Activated naive CD8-positive, alpha-beta T cell treated with anti-CD3 and anti-CD28 coated beads, Interleukin-2, amount 50 U/mL, for 16 hours (primary cell): ENCODE data around the gene FDX2.
"Not testable (repeated sequence)": the region's sequence is repeated elsewhere in the genome, so short reads cannot be mapped to it uniquely, and the experiment has no call there.

Experiments used
- DNase-seq: peaks from one replicate; pipeline ENCODE4 v3.0.0-alpha.2; 2020; ENCODE audit warnings: low read depth, low spot score

FDX2 gene

DNA sequence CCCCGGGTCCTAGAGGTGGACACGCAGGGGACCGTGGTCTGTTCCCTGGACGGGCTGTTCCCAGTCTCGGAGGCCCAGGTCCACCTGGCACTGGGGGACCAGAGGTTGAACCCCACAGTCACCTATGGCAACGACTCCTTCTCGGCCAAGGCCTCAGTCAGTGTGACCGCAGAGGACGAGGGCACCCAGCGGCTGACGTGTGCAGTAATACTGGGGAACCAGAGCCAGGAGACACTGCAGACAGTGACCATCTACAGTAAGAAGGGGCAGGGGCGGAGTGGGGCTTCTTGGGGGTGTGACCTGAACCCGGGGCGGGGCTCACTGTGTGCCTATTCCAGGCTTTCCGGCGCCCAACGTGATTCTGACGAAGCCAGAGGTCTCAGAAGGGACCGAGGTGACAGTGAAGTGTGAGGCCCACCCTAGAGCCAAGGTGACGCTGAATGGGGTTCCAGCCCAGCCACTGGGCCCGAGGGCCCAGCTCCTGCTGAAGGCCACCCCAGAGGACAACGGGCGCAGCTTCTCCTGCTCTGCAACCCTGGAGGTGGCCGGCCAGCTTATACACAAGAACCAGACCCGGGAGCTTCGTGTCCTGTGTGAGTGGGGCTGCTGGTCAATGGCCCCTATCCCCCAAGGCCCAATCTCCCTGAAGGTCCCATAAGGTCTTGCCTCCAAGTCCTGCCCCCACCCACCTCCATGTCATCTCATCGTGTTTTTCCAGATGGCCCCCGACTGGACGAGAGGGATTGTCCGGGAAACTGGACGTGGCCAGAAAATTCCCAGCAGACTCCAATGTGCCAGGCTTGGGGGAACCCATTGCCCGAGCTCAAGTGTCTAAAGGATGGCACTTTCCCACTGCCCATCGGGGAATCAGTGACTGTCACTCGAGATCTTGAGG, 31.5 kb downstream of the FDX2 start:
- DNase-seq = no peak

- no peak for DNase-seq
Observed at GRCh38 chr19:10283301-10284064, 32.3 kb downstream of the FDX2 start.

DNA sequence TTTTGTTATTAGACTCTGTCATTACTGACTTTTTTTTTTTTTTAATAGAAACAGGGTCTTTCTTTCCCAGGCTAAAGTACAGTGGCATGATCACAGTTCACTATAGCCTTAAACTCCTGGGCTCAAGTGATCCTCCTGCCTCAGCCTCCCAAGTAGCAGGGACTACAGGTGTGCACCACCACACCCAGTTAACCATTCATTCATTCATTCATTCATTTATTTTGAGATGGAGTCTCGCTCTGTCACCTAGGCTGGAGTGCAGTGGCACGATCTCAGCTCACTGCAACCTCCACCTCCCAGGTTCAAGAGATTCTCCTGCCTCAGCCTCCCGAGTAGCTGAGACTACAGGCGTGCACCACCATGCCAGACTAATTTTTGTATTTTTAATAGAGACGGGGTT, 33.8 kb downstream of the FDX2 start:
- not testable (repeated sequence) for DNase-seq

GRCh38 chr19:10279737-10280442, 35.9 kb downstream of the FDX2 start:
- DNase-seq = no peak

- DNase-seq = no peak
Observed at GRCh38 chr19:10278935-10279334, 36.9 kb downstream of the FDX2 start.

GRCh38 chr19:10277795-10278589, 37.8 kb downstream of the FDX2 start:
- no peak for DNase-seq

DNA sequence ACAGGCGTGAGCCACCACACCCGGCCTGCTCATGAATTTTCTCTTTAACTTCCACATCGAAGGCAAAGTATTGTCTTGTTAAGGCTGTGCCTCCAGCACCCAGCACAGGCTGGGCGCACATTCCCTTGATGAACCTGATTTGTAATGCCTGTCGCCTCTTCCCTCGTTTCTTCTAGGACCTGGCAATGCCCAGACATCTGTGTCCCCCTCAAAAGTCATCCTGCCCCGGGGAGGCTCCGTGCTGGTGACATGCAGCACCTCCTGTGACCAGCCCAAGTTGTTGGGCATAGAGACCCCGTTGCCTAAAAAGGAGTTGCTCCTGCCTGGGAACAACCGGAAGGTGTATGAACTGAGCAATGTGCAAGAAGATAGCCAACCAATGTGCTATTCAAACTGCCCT, 41.2 kb downstream of the FDX2 start:
- DNase-seq = no peak

- no peak for DNase-seq
Observed at GRCh38 chr19:10271543-10272086, 44.2 kb downstream of the FDX2 start.

DNA sequence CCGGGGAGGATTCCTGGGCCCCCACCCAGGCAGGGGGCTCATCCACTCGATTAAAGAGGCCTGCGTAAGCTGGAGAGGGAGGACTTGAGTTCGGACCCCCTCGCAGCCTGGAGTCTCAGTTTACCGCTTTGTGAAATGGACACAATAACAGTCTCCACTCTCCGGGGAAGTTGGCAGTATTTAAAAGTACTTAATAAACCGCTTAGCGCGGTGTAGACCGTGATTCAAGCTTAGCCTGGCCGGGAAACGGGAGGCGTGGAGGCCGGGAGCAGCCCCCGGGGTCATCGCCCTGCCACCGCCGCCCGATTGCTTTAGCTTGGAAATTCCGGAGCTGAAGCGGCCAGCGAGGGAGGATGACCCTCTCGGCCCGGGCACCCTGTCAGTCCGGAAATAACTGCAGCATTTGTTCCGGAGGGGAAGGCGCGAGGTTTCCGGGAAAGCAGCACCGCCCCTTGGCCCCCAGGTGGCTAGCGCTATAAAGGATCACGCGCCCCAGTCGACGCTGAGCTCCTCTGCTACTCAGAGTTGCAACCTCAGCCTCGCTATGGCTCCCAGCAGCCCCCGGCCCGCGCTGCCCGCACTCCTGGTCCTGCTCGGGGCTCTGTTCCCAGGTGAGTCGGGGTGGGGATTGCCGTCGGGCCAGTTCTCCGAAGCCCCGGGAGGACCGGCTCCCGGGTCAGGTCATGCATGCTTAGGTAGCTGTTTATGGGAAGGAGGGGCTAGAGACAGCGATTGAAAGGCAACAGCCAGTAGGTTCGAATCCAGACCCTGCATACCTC, 45.0 kb downstream of the FDX2 start, which contains the start of gene ICAM1:
Gene ICAM1 (plus strand): TSS at position 505 of the 779 bp plus-strand sequence. CDS start 40 bp downstream, at position 545.
- DNase-seq = peak; percentile 41

DNA sequence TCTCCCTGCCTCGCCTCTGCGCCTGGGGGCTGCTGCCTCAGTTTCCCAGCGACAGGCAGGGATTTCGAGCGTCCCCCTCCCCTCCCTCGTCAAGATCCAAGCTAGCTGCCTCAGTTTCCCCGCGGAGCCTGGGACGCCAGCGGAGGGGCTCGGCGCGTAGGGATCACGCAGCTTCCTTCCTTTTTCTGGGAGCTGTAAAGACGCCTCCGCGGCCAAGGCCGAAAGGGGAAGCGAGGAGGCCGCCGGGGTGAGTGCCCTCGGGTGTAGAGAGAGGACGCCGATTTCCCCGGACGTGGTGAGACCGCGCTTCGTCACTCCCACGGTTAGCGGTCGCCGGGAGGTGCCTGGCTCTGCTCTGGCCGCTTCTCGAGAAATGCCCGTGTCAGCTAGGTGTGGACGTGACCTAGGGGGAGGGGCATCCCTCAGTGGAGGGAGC, 45.6 kb downstream of the FDX2 start:
- no peak for DNase-seq

GRCh38 chr19:10269333-10270179, 46.3 kb downstream of the FDX2 start:
- DNase-seq = peak; percentile 72

GRCh38 chr19:10268071-10268470, 47.7 kb downstream of the FDX2 start:
- DNase-seq = no peak

GRCh38 chr19:10266706-10267105, 49.1 kb downstream of the FDX2 start:
- DNase-seq = no peak

GRCh38 chr19:10262771-10263170, 53.0 kb downstream of the FDX2 start:
- DNase-seq = no peak

GRCh38 chr19:10260141-10260584, 55.7 kb downstream of the FDX2 start:
- DNase-seq = no peak
